Activated CD4-positive, alpha-beta memory T cell treated with anti-CD3 and anti-CD28 coated beads, Interleukin-2, amount 10 ng/mL, durations not matched to agents 7 days and 5 days (primary cell): ENCODE results near the gene SNX25. TPM values are rescaled to one million over a fixed set of nuclear protein-coding genes. Genes with fewer than 3 reads are reported as not detected.
A peak's percentile ranks its signal among the peaks of the same experiment; 100 is the strongest.
"Not testable (repeated sequence)": the region's sequence is repeated elsewhere in the genome, so short reads cannot be mapped to it uniquely, and the experiment has no call there.

Experiments
- CTCF ChIA-PET: fragments of 350-600 bp; sonication (Branson Sonifier 250); formaldehyde crosslinking; loops from one replicate; lab custom pipeline; 2021; ENCODE audit warnings: antibody characterized with exemption, inconsistent platforms; lab: Charles Lee
- POLR2A ChIA-PET: fragments of 350-600 bp; sonication (Branson Sonifier 250); formaldehyde crosslinking; loops from one replicate; lab custom pipeline; 2021; ENCODE audit warnings: antibody characterized with exemption; lab: Charles Lee
- DNase-seq: peaks from one replicate; pipeline ENCODE4 v3.0.0-alpha.2; 2020
- H3K27ac Mint-ChIP-seq: one replicate; pipeline ENCODE4 v1.8.0; 2021; ENCODE audit warnings: mild to moderate bottlenecking, mixed read lengths
- H3K27me3 Mint-ChIP-seq: one replicate; pipeline ENCODE4 v1.8.0; 2021; ENCODE audit warnings: mixed read lengths
- H3K36me3 Mint-ChIP-seq: one replicate; pipeline ENCODE4 v1.8.0; 2021; ENCODE audit warnings: low read depth, mixed read lengths
- H3K4me1 Mint-ChIP-seq: one replicate; pipeline ENCODE4 v1.8.0; 2021; ENCODE audit warnings: mixed read lengths
- H3K4me3 Mint-ChIP-seq: one replicate; pipeline ENCODE4 v1.8.0; 2021; ENCODE audit warnings: mild to moderate bottlenecking, mixed read lengths
- H3K9me3 Mint-ChIP-seq: one replicate; pipeline ENCODE4 v1.8.0; 2021; ENCODE audit warnings: mixed read lengths
- total RNA-seq, 2 experiments: library from RNA; stranded (reverse); gene quantifications; one replicate each; pipeline ENCODE4 v1.2.3, GENCODE V29; 2021

The SNX25 gene
- total RNA-seq, 2 experiments from 2014 or later = 18.0 to 18.5 TPM

DNA sequence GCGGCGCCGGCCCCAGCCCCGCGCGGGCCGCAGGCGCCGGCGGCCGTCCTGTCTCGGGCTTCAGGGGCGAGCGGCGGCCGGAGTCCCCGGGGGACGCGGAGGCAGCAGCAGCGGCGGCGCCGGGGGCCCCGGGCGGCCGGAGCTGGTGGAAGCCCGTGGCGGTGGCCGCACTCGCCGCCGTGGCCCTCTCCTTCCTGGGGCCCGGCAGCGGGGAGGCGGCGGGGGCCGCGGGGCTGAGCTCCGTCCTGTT lies 379 bp downstream of the SNX25 start:
- H3K9me3 Mint-ChIP-seq, H3K27ac Mint-ChIP-seq, H3K4me3 Mint-ChIP-seq, H3K27me3 Mint-ChIP-seq, CTCF ChIA-PET, H3K36me3 Mint-ChIP-seq, DNase-seq: not testable (repeated sequence)
- POLR2A ChIA-PET = interaction anchor here (0.7 to 2.4 kb wide), 6 partner anchors 10 to 477 kb away, joined by 3 to 15 read pairs (median 5); partner anchors contain the start of genes ANKRD37, CENPU, LRP2BP and SLC25A4
- H3K4me1 Mint-ChIP-seq = peaks cover 35% of the 10 kb centered on the region

- POLR2A ChIA-PET = interaction anchor here (0.7 to 2.4 kb wide), 6 partner anchors 9 to 477 kb away, joined by 3 to 15 read pairs (median 5); partner anchors contain the start of genes ANKRD37, CENPU, LRP2BP and SLC25A4
- H3K36me3 Mint-ChIP-seq = peaks cover 9% of the 10 kb centered on the region
These were observed 944 bp downstream of the SNX25 start for GRCh38 chr4:185210102-185210981.

GRCh38 chr4:185211035-185211434 lies 1.6 kb downstream of the SNX25 start:
- H3K4me1 Mint-ChIP-seq = peaks cover 24% of the 10 kb centered on the region
- CTCF ChIA-PET = interaction anchor here (1.2 kb wide), 1 partner anchor 27 kb away, joined by 3 read pairs; no protein-coding TSS in a partner anchor
- peak overlapping the region; percentile 87 for H3K4me3 Mint-ChIP-seq
- POLR2A ChIA-PET = interaction anchor here (2.2 kb wide), 1 partner anchor 8 kb away, joined by 7 read pairs; no protein-coding TSS in a partner anchor
- H3K36me3 Mint-ChIP-seq = peaks cover 9% of the 10 kb centered on the region
- DNase-seq = no peak
- H3K27me3 Mint-ChIP-seq = peaks cover 3% of the 10 kb centered on the region
- H3K27ac Mint-ChIP-seq = no peak overlapping the region
- H3K9me3 Mint-ChIP-seq = no peaks in the 10 kb centered on the region

More at GRCh38 chr4:185210102-185210981, 944 bp downstream of the SNX25 start:
- Mint-ChIP-seq H3K27me3 (peaks cover 3% of the 10 kb centered on the region), H3K27ac (peak overlapping the region; percentile 77), H3K4me3 (peak overlapping the region; percentile 87), H3K4me1 (peaks cover 29% of the 10 kb centered on the region), H3K9me3 (no peaks in the 10 kb centered on the region)
- CTCF ChIA-PET = interaction anchor here (1.2 kb wide), 1 partner anchor 27 kb away, joined by 3 read pairs; no protein-coding TSS in a partner anchor
- DNase-seq = peak; percentile 48

DNA sequence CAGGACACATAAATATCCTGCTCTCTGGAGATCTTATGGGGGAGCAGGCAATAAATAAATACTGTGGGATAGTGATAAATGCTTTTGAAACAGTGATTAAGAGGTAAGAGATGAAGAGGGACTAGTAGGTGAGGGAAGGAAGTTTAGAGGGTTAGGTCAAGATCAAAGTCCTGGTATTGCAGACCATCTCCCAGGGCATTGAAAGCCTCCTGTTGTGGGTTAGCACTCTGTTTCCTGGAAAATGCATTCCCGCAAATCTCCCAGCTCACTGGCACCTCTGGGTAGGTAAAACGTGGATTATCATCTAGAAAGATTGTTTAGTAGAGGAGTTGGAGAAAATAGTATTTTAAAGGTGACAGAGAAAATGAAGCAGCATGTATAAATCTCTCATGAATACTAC lies 2.2 kb downstream of the SNX25 start:
- no peak for DNase-seq
- Mint-ChIP-seq H3K9me3 (no peaks in the 10 kb centered on the region), H3K36me3 (peaks cover 9% of the 10 kb centered on the region), H3K4me3 (peak overlapping the region; percentile 87), H3K27ac (no peak overlapping the region), H3K27me3 (peaks cover 3% of the 10 kb centered on the region), H3K4me1 (peaks cover 25% of the 10 kb centered on the region)
- CTCF ChIA-PET = interaction anchor here (1.2 kb wide), 1 partner anchor 28 kb away, joined by 3 read pairs; no protein-coding TSS in a partner anchor
- POLR2A ChIA-PET = no interaction called here

GRCh38 chr4:185212581-185212980 lies 3.2 kb downstream of the SNX25 start:
- no peak for DNase-seq
- POLR2A ChIA-PET = interaction anchor here (0.6 kb wide), 1 partner anchor 173 kb away, joined by 3 read pairs; no protein-coding TSS in a partner anchor
- Mint-ChIP-seq H3K4me1 (peaks cover 29% of the 10 kb centered on the region), H3K36me3 (peaks cover 9% of the 10 kb centered on the region), H3K27me3 (peaks cover 3% of the 10 kb centered on the region), H3K27ac (no peak overlapping the region), H3K9me3 (no peaks in the 10 kb centered on the region), H3K4me3 (no peak overlapping the region)
- CTCF ChIA-PET = interaction anchor here (1.1 to 1.8 kb wide), 3 partner anchors 10 to 213 kb away, joined by 4 to 5 read pairs (median 4); partner anchors contain the start of gene UFSP2

DNA sequence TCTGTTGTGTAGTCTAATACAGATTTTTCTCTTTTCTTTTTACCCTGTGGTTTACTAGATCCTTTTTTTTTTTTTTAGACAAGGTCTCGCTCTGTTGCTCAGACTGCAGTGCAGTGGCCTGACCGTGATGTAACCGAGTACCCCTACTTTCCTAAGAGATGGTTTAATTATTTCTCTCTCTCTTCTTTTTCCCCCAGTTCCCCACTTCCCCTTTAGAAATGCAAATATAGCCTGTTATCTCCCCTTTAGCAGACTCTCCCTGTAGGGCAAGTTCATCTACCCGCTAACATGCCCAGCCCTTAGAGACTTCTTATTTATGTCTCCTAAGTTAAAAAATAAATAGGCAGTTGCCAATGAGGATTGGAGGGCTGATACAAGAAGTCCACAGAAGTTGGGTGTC lies 4.5 kb downstream of the SNX25 start:
- no peak for DNase-seq
- Mint-ChIP-seq H3K36me3 (peaks cover 9% of the 10 kb centered on the region), H3K4me1 (peaks cover 26% of the 10 kb centered on the region), H3K27ac (no peak overlapping the region), H3K27me3 (peaks cover 3% of the 10 kb centered on the region), H3K4me3 (no peak overlapping the region), H3K9me3 (no peaks in the 10 kb centered on the region)
- ChIA-PET POLR2A (no interaction called here), CTCF (interaction anchor here (1.8 kb wide), 1 partner anchor 30 kb away, joined by 4 read pairs; no protein-coding TSS in a partner anchor)

GRCh38 chr4:185215261-185215660 lies 5.9 kb downstream of the SNX25 start:
- ChIA-PET CTCF (no interaction called here), POLR2A (no interaction called here)
- no peaks in the 10 kb centered on the region for H3K9me3 Mint-ChIP-seq
- H3K4me1 Mint-ChIP-seq = peaks cover 25% of the 10 kb centered on the region
- peaks cover 3% of the 10 kb centered on the region for H3K27me3 Mint-ChIP-seq
- no peak overlapping the region for H3K27ac Mint-ChIP-seq
- DNase-seq = no peak
- peaks cover 9% of the 10 kb centered on the region for H3K36me3 Mint-ChIP-seq
- H3K4me3 Mint-ChIP-seq = no peak overlapping the region

DNA sequence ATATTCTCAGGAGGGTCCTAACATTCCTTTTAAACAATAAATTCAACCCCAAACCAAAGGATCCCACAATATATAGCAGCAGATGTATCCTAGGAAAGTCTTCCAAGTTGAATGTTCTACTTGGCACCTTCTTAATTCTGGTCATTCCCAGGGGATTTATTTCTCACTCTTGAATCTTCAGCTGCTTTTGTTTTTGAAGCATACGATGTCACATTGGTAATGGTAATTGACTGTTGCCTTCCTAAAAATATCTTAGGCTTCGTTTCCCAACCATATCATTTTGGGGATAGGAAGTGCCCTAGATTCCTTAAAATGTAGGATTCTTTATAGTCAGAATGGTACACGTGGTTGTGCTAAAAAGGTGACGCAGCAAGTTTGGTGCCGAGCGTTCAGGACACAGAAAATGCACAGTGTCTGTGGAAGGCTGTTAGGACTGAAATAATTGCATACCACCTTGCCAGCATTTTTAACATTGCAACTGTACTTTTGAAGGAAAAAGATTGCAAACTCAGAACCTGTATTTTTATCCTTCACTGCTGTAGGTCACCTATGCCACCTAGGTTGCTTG lies 8.1 kb downstream of the SNX25 start:
- DNase-seq = no peak
- Mint-ChIP-seq H3K4me1 (peaks cover 10% of the 10 kb centered on the region), H3K4me3 (no peak overlapping the region), H3K9me3 (peaks cover 2% of the 10 kb centered on the region), H3K36me3 (peaks cover 11% of the 10 kb centered on the region), H3K27me3 (no peaks in the 10 kb centered on the region), H3K27ac (no peak overlapping the region)
- ChIA-PET CTCF (interaction anchor here (1.2 kb wide), 1 partner anchor 34 kb away, joined by 3 read pairs; no protein-coding TSS in a partner anchor), POLR2A (interaction anchor here (0.8 kb wide), 1 partner anchor 16 kb away, joined by 3 read pairs; no protein-coding TSS in a partner anchor)

DNA sequence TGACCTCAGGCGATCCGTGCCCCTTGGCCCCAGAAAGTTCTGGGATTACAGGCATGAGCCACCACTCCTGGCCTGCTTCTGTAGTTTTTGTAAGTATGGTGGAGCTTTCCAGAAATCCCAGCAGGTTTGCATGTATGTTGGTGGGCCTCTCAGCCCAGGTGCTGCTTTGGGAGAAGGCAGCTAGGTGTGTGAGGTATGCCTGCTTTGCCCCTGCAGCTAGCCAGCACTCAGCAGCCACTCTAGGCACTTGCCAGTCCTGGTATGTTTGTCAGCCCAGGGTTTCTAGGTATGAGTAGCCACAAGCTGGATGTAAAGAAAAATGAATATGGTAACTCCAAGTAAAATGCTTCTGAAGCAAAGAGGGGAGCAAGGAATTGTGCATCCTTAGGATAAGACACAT lies 8.9 kb downstream of the SNX25 start:
- DNase-seq = no peak
- peaks cover 12% of the 10 kb centered on the region for H3K36me3 Mint-ChIP-seq
- no peaks in the 10 kb centered on the region for H3K27me3 Mint-ChIP-seq
- H3K4me1 Mint-ChIP-seq = peaks cover 10% of the 10 kb centered on the region
- H3K27ac Mint-ChIP-seq = no peak overlapping the region
- no peak overlapping the region for H3K4me3 Mint-ChIP-seq
- peaks cover 2% of the 10 kb centered on the region for H3K9me3 Mint-ChIP-seq
- ChIA-PET POLR2A (no interaction called here), CTCF (no interaction called here)

GRCh38 chr4:185219551-185220344 lies 10.3 kb downstream of the SNX25 start:
- Mint-ChIP-seq H3K4me1 (peaks cover 10% of the 10 kb centered on the region), H3K27ac (no peak overlapping the region), H3K9me3 (peaks cover 2% of the 10 kb centered on the region), H3K4me3 (no peak overlapping the region), H3K27me3 (no peaks in the 10 kb centered on the region), H3K36me3 (peaks cover 8% of the 10 kb centered on the region)
- DNase-seq = no peak
- ChIA-PET POLR2A (interaction anchor here (1.2 kb wide), 1 partner anchor 10 kb away, joined by 7 read pairs; the partner anchor contains the start of gene SNX25), CTCF (no interaction called here)

- peaks cover 7% of the 10 kb centered on the region for H3K4me1 Mint-ChIP-seq
- ChIA-PET POLR2A (no interaction called here), CTCF (interaction anchor here (1.4 kb wide), 1 partner anchor 181 kb away, joined by 3 read pairs; no protein-coding TSS in a partner anchor)
- peaks cover 2% of the 10 kb centered on the region for H3K9me3 Mint-ChIP-seq
- H3K36me3 Mint-ChIP-seq = peaks cover 8% of the 10 kb centered on the region
- no peak for DNase-seq
- H3K4me3 Mint-ChIP-seq = no peak overlapping the region
- no peak overlapping the region for H3K27ac Mint-ChIP-seq
- no peaks in the 10 kb centered on the region for H3K27me3 Mint-ChIP-seq
These were observed 12.1 kb downstream of the SNX25 start for GRCh38 chr4:185221491-185221890.

DNA sequence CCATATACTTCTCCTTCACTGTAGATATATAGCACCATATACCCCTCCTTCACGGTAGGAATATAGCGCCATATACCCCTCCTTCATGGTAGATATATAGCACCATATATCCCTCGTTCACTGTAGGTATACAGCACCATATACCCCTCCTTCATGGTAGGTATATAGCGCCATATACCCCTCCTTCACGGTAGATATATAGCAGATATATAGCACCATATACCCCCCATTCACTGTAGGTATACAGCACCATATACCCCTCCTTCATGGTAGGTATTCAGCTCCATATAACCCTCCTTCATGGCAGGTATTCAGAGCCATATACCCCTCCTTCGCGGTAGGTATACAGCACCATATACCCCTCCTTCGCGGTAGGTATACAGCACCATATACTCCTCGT lies 12.5 kb downstream of the SNX25 start:
- Mint-ChIP-seq H3K27me3 (no peaks in the 10 kb centered on the region), H3K27ac (no peak overlapping the region), H3K4me1 (peaks cover 4% of the 10 kb centered on the region), H3K9me3 (peaks cover 2% of the 10 kb centered on the region), H3K4me3 (no peak overlapping the region), H3K36me3 (peaks cover 8% of the 10 kb centered on the region)
- no peak for DNase-seq
- CTCF ChIA-PET = interaction anchor here (1.4 kb wide), 1 partner anchor 181 kb away, joined by 3 read pairs; no protein-coding TSS in a partner anchor
- POLR2A ChIA-PET = no interaction called here
